ENCODE data around the gene NUDCD3. TPM values are rescaled to one million over a fixed set of nuclear protein-coding genes. Genes with fewer than 3 reads are reported as not detected.
A peak's percentile ranks its signal among the peaks of the same experiment; 100 is the strongest.

Gene NUDCD3
- total and polyA plus RNA-seq, 2 of the 8 experiments (the other 6 are each of a cell fraction or from before 2014, with no cell fraction given) = 35.2 to 93.7 TPM

- Histone ChIP-seq H3K18ac (ENCODE audit: extremely low read depth, low read length) (no peak overlapping the region), H3K27ac (ENCODE audit: low read depth, low read length) (no peak overlapping the region), H3K4me2 (ENCODE audit: insufficient read depth in 1 of 2, low read depth in 2 of 2, low read length in 2 of 2) (peak overlapping the region in 1 of 2 experiments; percentile 25; a peak in 2 of 4 replicates), H4K91ac (replicated peaks; ENCODE audit: insufficient read length, low read length) (no peak overlapping the region), H2AFZ (ENCODE audit: low read length) (no peak overlapping the region), H3K9ac (replicated peaks in 1 of 4; ENCODE audit: extremely low read depth in 1 of 4, low read depth in 3 of 4, low read length in 3 of 4) (no peak overlapping the region), H2BK120ac (replicated peaks; ENCODE audit: low read depth, low read length) (no peak overlapping the region), H3K27me3 (replicated peaks in 1 of 4; ENCODE audit: control insufficient read depth in 3 of 4, extremely low read depth in 1 of 4, insufficient read depth in 3 of 4, low read length in 3 of 4) (no peaks in the 10 kb centered on the region), H2BK12ac (ENCODE audit: low read depth, low read length) (no peak overlapping the region), H3K79me2 (ENCODE audit: control insufficient read depth in 1 of 2, insufficient read depth in 2 of 2, low read length in 2 of 2) (peaks cover 3 to 46% of the 10 kb centered on the region in 2 experiments; a peak in 3 of 4 replicates), H3K4ac (replicated peaks; ENCODE audit: insufficient read length, low read depth, low read length) (no peak overlapping the region), H3K79me1 (ENCODE audit: low read depth, low read length) (peaks cover 16% of the 10 kb centered on the region), H3K9me3 (ENCODE audit: insufficient read depth in 2 of 2, low read depth in 1 of 2, low read length in 1 of 2) (no peaks in the 10 kb centered on the region), H2BK5ac (ENCODE audit: low read depth, low read length) (no peak overlapping the region), H4K20me1 (replicated peaks in 1 of 2; ENCODE audit: control insufficient read depth in 1 of 2, insufficient read depth in 2 of 2, low read length in 2 of 2) (peaks cover 3 to 8% of the 10 kb centered on the region in 2 experiments), H3K23me2 (ENCODE audit: low read depth, low read length) (no peaks in the 10 kb centered on the region), H2AK5ac (ENCODE audit: low read depth, low read length) (no peak overlapping the region), H2BK20ac (ENCODE audit: low read length) (no peak overlapping the region), H4K5ac (ENCODE audit: insufficient read length, low read depth, low read length) (no peak overlapping the region), H3K4me3 (ENCODE audit: extremely low read depth in 1 of 4, insufficient read depth in 2 of 4, low read depth in 3 of 4, low read length in 4 of 4) (no peak overlapping the region), H3K56ac (replicated peaks; ENCODE audit: insufficient read length, low read depth, low read length) (no peak overlapping the region), H3K4me1 (replicated peaks in 1 of 4; ENCODE audit: control insufficient read depth in 3 of 4, insufficient read depth in 4 of 4, low read length in 3 of 4) (peaks cover 0 to 10% (median 5%) of the 10 kb centered on the region in 4 experiments; a peak in 5 of 7 replicates), H3K23ac (ENCODE audit: insufficient read length) (no peak overlapping the region), H4K8ac (ENCODE audit: extremely low read depth, insufficient read depth, low read length) (no peak overlapping the region), H3K14ac (ENCODE audit: insufficient read length) (no peak overlapping the region), H3K36me3 (ENCODE audit: control insufficient read depth in 2 of 4, insufficient read depth in 4 of 4, low read length in 3 of 4) (peaks cover 0 to 3% (median 0%) of the 10 kb centered on the region in 4 experiments; a peak in 3 of 8 replicates), H2BK15ac (ENCODE audit: low read length) (no peak overlapping the region)
- ChIA-PET CTCF (ENCODE audit: partially characterized antibody) (interaction anchor here (1.1 kb wide), 1 partner anchor 8 kb away, joined by 3 read pairs; no protein-coding TSS in a partner anchor), POLR2A (ENCODE audit: partially characterized antibody) (no interaction called here)
- WGBS, 2 experiments (ENCODE audit: extremely low coverage in 1 of 2, insufficient coverage in 1 of 2, insufficient read length in 1 of 2, insufficient replicate concordance in 2 of 2, low coverage in 1 of 2, low lambda C conversion rate in 2 of 2, missing lambda C conversion rate in 1 of 2) = 51% methylated on average over 2 of the region's 2 CpGs; no CpG with 5 or more reads in 1 of the 2 experiments
- DNase-seq (ENCODE audit: low read depth in 1 of 2, low spot score in 2 of 2) (no peak), FAIRE-seq (no peak)
- TF ChIP-seq MAFK (IDR thresholded peaks at IDR 0.05; ENCODE audit: low read depth, low read length) (no peak), PHF8 (conservative IDR thresholded peaks at IDR 0.05; ENCODE audit: low read depth, low read length) (no peak), SP4 (IDR thresholded peaks at IDR 0.05; ENCODE audit: low read length) (no peak)
Measured at GRCh38 chr7:44445986-44446671, 44.3 kb downstream of the NUDCD3 start.

Measured in H1 (cell line).